ENCODE measurements around the gene ADIG. TPM values are rescaled to one million over a fixed set of nuclear protein-coding genes. Genes with fewer than 3 reads are reported as not detected.
A peak's percentile ranks its signal among the peaks of the same experiment; 100 is the strongest.

ADIG gene
- total and polyA plus RNA-seq, 2 of the 13 experiments (the other 11 are each of a cell fraction or from before 2014, with no cell fraction given), result 0.15 TPM; not detected in 1

DNA sequence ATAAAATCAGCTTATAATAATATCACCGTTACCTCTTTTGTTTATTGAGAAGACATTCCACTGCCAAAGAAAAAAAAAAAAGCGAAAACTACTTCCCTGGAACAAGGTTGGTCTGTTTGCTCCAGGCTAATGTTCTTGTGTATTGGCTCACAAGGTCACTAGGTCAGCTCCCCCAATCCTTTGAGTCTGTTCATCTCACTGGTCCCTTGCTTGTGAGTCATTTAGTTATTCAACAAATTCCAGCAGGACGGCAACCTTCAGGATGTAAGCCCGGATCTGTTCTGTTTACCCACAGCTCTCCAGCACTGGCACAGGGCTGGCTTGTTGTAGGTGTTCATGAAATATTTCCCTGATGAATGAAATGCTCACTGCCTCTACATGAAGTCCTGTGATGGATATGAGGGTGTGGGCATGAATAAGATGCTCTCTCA is 23.9 kb downstream of the ADIG start (continued):
- TF ChIP-seq, protein P1, sequence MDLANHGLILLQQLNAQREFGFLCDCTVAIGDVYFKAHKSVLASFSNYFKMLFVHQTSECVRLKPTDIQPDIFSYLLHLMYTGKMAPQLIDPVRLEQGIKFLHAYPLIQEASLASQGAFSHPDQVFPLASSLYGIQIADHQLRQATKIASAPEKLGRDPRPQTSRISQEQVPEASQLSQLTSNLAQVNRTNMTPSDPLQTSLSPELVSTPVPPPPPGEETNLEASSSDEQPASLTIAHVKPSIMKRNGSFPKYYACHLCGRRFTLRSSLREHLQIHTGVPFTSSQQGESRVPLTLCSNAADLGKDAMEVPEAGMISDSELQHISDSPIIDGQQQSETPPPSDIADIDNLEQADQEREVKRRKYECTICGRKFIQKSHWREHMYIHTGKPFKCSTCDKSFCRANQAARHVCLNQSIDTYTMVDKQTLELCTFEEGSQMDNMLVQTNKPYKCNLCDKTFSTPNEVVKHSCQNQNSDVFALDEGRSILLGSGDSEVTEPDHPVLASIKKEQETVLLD (CRISPR knock-in tag; IDR thresholded peaks at IDR 0.05; ENCODE audit: low read depth), result no peak
- TF ChIP-seq ZNF776 (CRISPR knock-in tag; IDR thresholded peaks at IDR 0.05) (no peak), FLYWCH1 (CRISPR knock-in tag; IDR thresholded peaks at IDR 0.05) (no peak), ZSCAN29 (CRISPR knock-in tag; conservative IDR thresholded peaks at IDR 0.05) (peak; percentile 92), ZNF382 (CRISPR knock-in tag; IDR thresholded peaks at IDR 0.05; ENCODE audit: borderline replicate concordance) (no peak), POLR2AphosphoS5 (IDR thresholded peaks at IDR 0.05; ENCODE audit: low read depth, low read length) (no peak), ZFP41 (CRISPR knock-in tag; IDR thresholded peaks at IDR 0.05; ENCODE audit: borderline replicate concordance) (no peak; the same call in 1 of the 2 replicates), GPN1 (CRISPR knock-in tag; IDR thresholded peaks at IDR 0.05; ENCODE audit: borderline replicate concordance) (no peak), ZNF619 (CRISPR knock-in tag; IDR thresholded peaks at IDR 0.05) (no peak), HNRNPH1 (optimal IDR thresholded peaks at IDR 0.05; ENCODE audit: low read depth, low read length) (no peak), GFI1 (CRISPR knock-in tag; IDR thresholded peaks at IDR 0.05; ENCODE audit: borderline replicate concordance) (peak; percentile 96), GPBP1L1 (CRISPR knock-in tag; IDR thresholded peaks at IDR 0.05) (no peak), ZMYM3 (CRISPR knock-in tag; IDR thresholded peaks at IDR 0.05) (peak; percentile 88), MEIS2 (CRISPR knock-in tag; IDR thresholded peaks at IDR 0.05) (peak; percentile 70), MXD1 (CRISPR knock-in tag; IDR thresholded peaks at IDR 0.05) (no peak), ZNF256 (CRISPR knock-in tag; conservative IDR thresholded peaks at IDR 0.05) (no peak), ZNF383 (CRISPR knock-in tag; IDR thresholded peaks at IDR 0.05; ENCODE audit: borderline replicate concordance) (no peak), TOE1 (CRISPR knock-in tag; IDR thresholded peaks at IDR 0.05) (no peak), SETDB1 (CRISPR knock-in tag; IDR thresholded peaks at IDR 0.05; ENCODE audit: borderline replicate concordance) (no peak), ZNF333 (CRISPR knock-in tag; IDR thresholded peaks at IDR 0.05; ENCODE audit: borderline replicate concordance) (no peak), ZC3H4 (CRISPR knock-in tag; IDR thresholded peaks at IDR 0.05; ENCODE audit: borderline replicate concordance) (no peak), AGO1 (IDR thresholded peaks at IDR 0.05; ENCODE audit: low read depth, low read length, poor library complexity, severe bottlenecking) (no peak), XRCC5 (optimal IDR thresholded peaks at IDR 0.05; ENCODE audit: low read length) (peak; percentile 89), CBX2 (IDR thresholded peaks at IDR 0.05; ENCODE audit: low read depth, low read length) (no peak), CBX2 (CRISPR knock-in tag; IDR thresholded peaks at IDR 0.05; ENCODE audit: low read depth) (no peak), NONO (IDR thresholded peaks at IDR 0.05) (no peak), NONO (CRISPR knock-in tag; conservative IDR thresholded peaks at IDR 0.05) (no peak), ZNF614 (CRISPR knock-in tag; IDR thresholded peaks at IDR 0.05; ENCODE audit: borderline replicate concordance) (peak; percentile 100), ZNF589 (CRISPR knock-in tag; conservative IDR thresholded peaks at IDR 0.05) (no peak)
- TF ChIP-seq, protein P2, sequence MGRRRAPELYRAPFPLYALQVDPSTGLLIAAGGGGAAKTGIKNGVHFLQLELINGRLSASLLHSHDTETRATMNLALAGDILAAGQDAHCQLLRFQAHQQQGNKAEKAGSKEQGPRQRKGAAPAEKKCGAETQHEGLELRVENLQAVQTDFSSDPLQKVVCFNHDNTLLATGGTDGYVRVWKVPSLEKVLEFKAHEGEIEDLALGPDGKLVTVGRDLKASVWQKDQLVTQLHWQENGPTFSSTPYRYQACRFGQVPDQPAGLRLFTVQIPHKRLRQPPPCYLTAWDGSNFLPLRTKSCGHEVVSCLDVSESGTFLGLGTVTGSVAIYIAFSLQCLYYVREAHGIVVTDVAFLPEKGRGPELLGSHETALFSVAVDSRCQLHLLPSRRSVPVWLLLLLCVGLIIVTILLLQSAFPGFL (CRISPR knock-in tag; IDR thresholded peaks at IDR 0.05), result no peak

Measured in HepG2 (cell line).